ENCODE data around the gene KCNA2. TPM values are rescaled to one million over a fixed set of nuclear protein-coding genes. Genes with fewer than 3 reads are reported as not detected.

Gene KCNA2
- total and polyA plus RNA-seq, 2 donors (not counting 1 experiment from before 2014, with no cell fraction given), result 0.17 TPM; not detected in 1

DNA sequence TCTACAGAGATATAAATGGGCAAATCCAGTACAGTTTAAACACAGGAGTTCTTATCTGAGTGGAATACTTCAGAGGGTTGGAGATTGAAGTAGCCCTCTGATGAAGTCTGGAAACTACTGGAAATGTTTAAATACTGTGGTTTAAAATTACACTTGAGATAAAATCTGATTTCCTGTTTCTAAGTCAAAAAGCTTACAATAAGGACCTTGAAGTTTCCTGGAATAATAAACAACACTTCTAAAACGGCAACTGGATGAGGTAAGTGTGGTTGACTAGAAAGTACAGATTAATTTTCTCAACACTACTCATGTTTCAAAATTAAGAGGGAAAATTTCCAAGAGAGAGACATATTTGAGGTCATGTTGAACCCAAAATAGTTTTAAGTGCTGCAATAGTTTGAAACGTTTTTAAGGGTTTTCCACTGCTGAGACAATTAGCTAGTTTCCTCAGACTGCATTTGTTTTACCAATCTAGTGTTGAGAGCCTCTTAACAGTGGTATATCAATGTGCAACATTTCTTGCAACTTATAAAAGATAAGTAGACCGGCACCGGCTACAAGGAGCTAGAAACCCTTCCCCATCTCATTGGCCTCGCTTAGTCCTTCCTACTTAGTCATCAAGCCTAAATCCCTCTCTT lies 41.2 kb upstream of the KCNA2 start:
- Histone ChIP-seq H3K4me2 (ENCODE audit: extremely low read depth, insufficient read depth, low read length) (peak overlapping the region; percentile 46), H3K27ac (ENCODE audit: insufficient read depth, low read length) (peak overlapping the region; percentile 65)

DNA sequence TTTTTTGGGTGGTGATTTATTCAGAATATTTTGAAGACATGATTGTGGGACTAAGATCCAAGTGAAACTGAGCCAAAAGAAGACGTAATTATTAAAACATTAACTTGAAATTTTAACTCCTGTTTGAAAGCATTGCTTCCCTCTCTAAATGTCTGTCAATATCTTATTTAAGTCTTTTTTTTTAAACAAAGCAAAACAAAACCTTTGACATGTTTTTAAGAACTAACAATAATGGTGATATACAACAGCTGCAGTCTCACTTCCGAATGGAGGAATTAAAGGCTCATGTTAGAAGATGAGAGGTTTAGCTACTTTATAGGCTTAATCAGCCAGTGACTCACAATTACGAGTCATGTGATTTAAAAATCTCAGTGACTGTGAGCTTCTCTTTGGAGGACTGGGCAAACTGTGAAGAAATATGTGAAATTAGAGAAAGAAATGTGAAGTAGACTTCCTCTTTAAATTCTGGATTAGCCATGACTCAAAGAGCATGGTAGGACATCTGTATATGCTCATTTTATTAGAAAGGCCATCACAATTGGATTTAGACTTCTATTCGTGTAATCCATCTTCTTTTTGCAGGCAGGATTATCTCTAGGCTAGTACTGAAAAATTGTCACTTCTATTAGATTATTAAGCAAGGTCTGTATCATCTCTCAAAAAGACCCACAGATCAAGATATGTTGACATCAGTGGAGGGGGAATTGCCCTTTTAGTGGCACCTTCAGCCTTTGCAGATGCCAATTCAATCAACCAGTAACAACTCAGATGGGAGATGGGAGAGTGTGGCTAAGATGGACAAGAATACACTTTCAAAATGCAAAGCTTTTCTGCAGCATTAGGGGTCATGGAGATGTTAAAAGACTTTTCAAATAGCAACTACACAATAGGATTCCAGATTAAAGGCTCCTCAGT lies 39.9 kb upstream of the KCNA2 start:
- Histone ChIP-seq H2AFZ (ENCODE audit: low read length) (no peak overlapping the region), H3K27me3 (ENCODE audit: control insufficient read depth, insufficient read depth, low read length) (no peaks in the 10 kb centered on the region), H3K9me3 (ENCODE audit: control insufficient read depth, insufficient read depth, low read depth, low read length) (no peaks in the 10 kb centered on the region), H3K4me2 (ENCODE audit: extremely low read depth, insufficient read depth, low read length) (peak overlapping the region; percentile 38), H3K36me3 (ENCODE audit: control insufficient read depth, insufficient read depth, low read length) (no peaks in the 10 kb centered on the region), H3K4me1 (ENCODE audit: control insufficient read depth, extremely low read depth, insufficient read depth, low read length) (peaks cover 13% of the 10 kb centered on the region), H3K4me3 (replicated peaks in 1 of 4; ENCODE audit: control extremely low read depth in 1 of 4, insufficient read depth in 1 of 4, low read depth in 3 of 4, low read length in 4 of 4) (no peak overlapping the region), H3K27ac (ENCODE audit: insufficient read depth, low read length) (peak overlapping the region; percentile 18), H4K20me1 (ENCODE audit: control insufficient read depth, extremely low read depth, insufficient read depth, low read length) (no peaks in the 10 kb centered on the region), H3K9ac (ENCODE audit: insufficient read depth, low read length) (no peak overlapping the region), H3K79me2 (ENCODE audit: control insufficient read depth, insufficient read depth, low read length) (no peaks in the 10 kb centered on the region)
- TF ChIP-seq EZH2 (IDR thresholded peaks at IDR 0.05; ENCODE audit: low read length, missing control alignments), result no peak
- TF ChIP-seq, protein P1, sequence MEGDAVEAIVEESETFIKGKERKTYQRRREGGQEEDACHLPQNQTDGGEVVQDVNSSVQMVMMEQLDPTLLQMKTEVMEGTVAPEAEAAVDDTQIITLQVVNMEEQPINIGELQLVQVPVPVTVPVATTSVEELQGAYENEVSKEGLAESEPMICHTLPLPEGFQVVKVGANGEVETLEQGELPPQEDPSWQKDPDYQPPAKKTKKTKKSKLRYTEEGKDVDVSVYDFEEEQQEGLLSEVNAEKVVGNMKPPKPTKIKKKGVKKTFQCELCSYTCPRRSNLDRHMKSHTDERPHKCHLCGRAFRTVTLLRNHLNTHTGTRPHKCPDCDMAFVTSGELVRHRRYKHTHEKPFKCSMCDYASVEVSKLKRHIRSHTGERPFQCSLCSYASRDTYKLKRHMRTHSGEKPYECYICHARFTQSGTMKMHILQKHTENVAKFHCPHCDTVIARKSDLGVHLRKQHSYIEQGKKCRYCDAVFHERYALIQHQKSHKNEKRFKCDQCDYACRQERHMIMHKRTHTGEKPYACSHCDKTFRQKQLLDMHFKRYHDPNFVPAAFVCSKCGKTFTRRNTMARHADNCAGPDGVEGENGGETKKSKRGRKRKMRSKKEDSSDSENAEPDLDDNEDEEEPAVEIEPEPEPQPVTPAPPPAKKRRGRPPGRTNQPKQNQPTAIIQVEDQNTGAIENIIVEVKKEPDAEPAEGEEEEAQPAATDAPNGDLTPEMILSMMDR (conservative IDR thresholded peaks at IDR 0.05 in 1 of 2, IDR thresholded peaks at IDR 0.05 in 1 of 2; ENCODE audit: low read depth in 1 of 2, low read length in 2 of 2), result no peak
- DNase-seq (ENCODE audit: low read depth in 2 of 2), result peak; percentile 15 to 80

More for the DNA sequence above, 41.2 kb upstream of the KCNA2 start:
- H3K4me1 ChIP-seq (ENCODE audit: control insufficient read depth, extremely low read depth, insufficient read depth, low read length), result peaks cover 13% of the 10 kb centered on the region
- H2AFZ ChIP-seq (ENCODE audit: low read length), result no peak overlapping the region
- H3K79me2 ChIP-seq (ENCODE audit: control insufficient read depth, insufficient read depth, low read length), result no peaks in the 10 kb centered on the region
- no peak overlapping the region for H3K4me3 ChIP-seq (replicated peaks in 1 of 4; ENCODE audit: control extremely low read depth in 1 of 4, insufficient read depth in 1 of 4, low read depth in 3 of 4, low read length in 4 of 4)
- no peaks in the 10 kb centered on the region for H3K36me3 ChIP-seq (ENCODE audit: control insufficient read depth, insufficient read depth, low read length)
- peak; percentile 38 to 96 for DNase-seq (ENCODE audit: low read depth in 2 of 2)
- TF ChIP-seq EZH2 (IDR thresholded peaks at IDR 0.05; ENCODE audit: low read length, missing control alignments), result no peak
- TF ChIP-seq, protein P1 (conservative IDR thresholded peaks at IDR 0.05 in 1 of 2, IDR thresholded peaks at IDR 0.05 in 1 of 2; ENCODE audit: low read depth in 1 of 2, low read length in 2 of 2), result no peak
- no peaks in the 10 kb centered on the region for H3K9me3 ChIP-seq (ENCODE audit: control insufficient read depth, insufficient read depth, low read depth, low read length)
- no peaks in the 10 kb centered on the region for H3K27me3 ChIP-seq (ENCODE audit: control insufficient read depth, insufficient read depth, low read length)
- no peak overlapping the region for H3K9ac ChIP-seq (ENCODE audit: insufficient read depth, low read length)
- H4K20me1 ChIP-seq (ENCODE audit: control insufficient read depth, extremely low read depth, insufficient read depth, low read length), result no peaks in the 10 kb centered on the region

- TF ChIP-seq EZH2 (IDR thresholded peaks at IDR 0.05; ENCODE audit: low read length, missing control alignments), result no peak
- TF ChIP-seq, protein P1 (conservative IDR thresholded peaks at IDR 0.05 in 1 of 2, IDR thresholded peaks at IDR 0.05 in 1 of 2; ENCODE audit: low read depth in 1 of 2, low read length in 2 of 2), result no peak
- no peaks in the 10 kb centered on the region for H3K9me3 ChIP-seq (ENCODE audit: control insufficient read depth, insufficient read depth, low read depth, low read length)
- H3K27me3 ChIP-seq (ENCODE audit: control insufficient read depth, insufficient read depth, low read length), result no peaks in the 10 kb centered on the region
- H3K36me3 ChIP-seq (ENCODE audit: control insufficient read depth, insufficient read depth, low read length), result no peaks in the 10 kb centered on the region
- peaks cover 14% of the 10 kb centered on the region for H3K4me1 ChIP-seq (ENCODE audit: control insufficient read depth, extremely low read depth, insufficient read depth, low read length)
- no peak overlapping the region for H3K4me2 ChIP-seq (ENCODE audit: extremely low read depth, insufficient read depth, low read length)
- no peak overlapping the region for H3K4me3 ChIP-seq (replicated peaks in 1 of 4; ENCODE audit: control extremely low read depth in 1 of 4, insufficient read depth in 1 of 4, low read depth in 3 of 4, low read length in 4 of 4)
- no peaks in the 10 kb centered on the region for H3K79me2 ChIP-seq (ENCODE audit: control insufficient read depth, insufficient read depth, low read length)
- no peak overlapping the region for H3K27ac ChIP-seq (ENCODE audit: insufficient read depth, low read length)
- no peak overlapping the region for H2AFZ ChIP-seq (ENCODE audit: low read length)
- H4K20me1 ChIP-seq (ENCODE audit: control insufficient read depth, extremely low read depth, insufficient read depth, low read length), result no peaks in the 10 kb centered on the region
- DNase-seq (ENCODE audit: low read depth in 2 of 2), result no peak
- H3K9ac ChIP-seq (ENCODE audit: insufficient read depth, low read length), result no peak overlapping the region
Observed at GRCh38 chr1:110645211-110645610, 39.1 kb upstream of the KCNA2 start.

Data from fibroblast of lung (primary cell).